ENCODE data around the gene SMDT1. TPM values are rescaled to one million over a fixed set of nuclear protein-coding genes. Genes with fewer than 3 reads are reported as not detected.

Gene SMDT1
- polyA plus RNA-seq, 2 of the 4 experiments (the other 2 are of a cell fraction) = 25.3 to 27.1 TPM

GRCh38 chr22:42066937-42067336 is 12.6 kb upstream of the SMDT1 start (continued):
- TF ChIP-seq, protein P1, sequence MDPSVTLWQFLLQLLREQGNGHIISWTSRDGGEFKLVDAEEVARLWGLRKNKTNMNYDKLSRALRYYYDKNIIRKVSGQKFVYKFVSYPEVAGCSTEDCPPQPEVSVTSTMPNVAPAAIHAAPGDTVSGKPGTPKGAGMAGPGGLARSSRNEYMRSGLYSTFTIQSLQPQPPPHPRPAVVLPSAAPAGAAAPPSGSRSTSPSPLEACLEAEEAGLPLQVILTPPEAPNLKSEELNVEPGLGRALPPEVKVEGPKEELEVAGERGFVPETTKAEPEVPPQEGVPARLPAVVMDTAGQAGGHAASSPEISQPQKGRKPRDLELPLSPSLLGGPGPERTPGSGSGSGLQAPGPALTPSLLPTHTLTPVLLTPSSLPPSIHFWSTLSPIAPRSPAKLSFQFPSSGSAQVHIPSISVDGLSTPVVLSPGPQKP (IDR thresholded peaks at IDR 0.05; ENCODE audit: low read depth, low read length) = no peak
- TF ChIP-seq KDM1A (IDR thresholded peaks at IDR 0.05; ENCODE audit: low read depth) (no peak), NR3C1 (IDR thresholded peaks at IDR 0.05) (no peak), CHD2 (IDR thresholded peaks at IDR 0.05; ENCODE audit: low read length, partially characterized antibody) (no peak), CTCF (IDR thresholded peaks at IDR 0.05) (no peak), CBX2 (IDR thresholded peaks at IDR 0.05; ENCODE audit: borderline replicate concordance, low read depth) (no peak), FOXS1 (CRISPR knock-in tag; IDR thresholded peaks at IDR 0.05) (no peak), POLR2A (IDR thresholded peaks at IDR 0.05; ENCODE audit: low read length) (no peak)
- TF ChIP-seq, protein P2, sequence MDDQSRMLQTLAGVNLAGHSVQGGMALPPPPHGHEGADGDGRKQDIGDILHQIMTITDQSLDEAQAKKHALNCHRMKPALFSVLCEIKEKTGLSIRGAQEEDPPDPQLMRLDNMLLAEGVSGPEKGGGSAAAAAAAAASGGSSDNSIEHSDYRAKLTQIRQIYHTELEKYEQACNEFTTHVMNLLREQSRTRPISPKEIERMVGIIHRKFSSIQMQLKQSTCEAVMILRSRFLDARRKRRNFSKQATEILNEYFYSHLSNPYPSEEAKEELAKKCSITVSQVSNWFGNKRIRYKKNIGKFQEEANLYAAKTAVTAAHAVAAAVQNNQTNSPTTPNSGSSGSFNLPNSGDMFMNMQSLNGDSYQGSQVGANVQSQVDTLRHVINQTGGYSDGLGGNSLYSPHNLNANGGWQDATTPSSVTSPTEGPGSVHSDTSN (IDR thresholded peaks at IDR 0.05) = no peak

- Histone ChIP-seq H3K27ac (no peak overlapping the region), H3K4me3 (no peak overlapping the region), H3K4me2 (no peak overlapping the region), H3K9me3 (no peaks in the 10 kb centered on the region), H3K4me1 (peaks cover 6% of the 10 kb centered on the region; the same call in 1 of the 3 replicates)
- TF ChIP-seq POLR2A (IDR thresholded peaks at IDR 0.05; ENCODE audit: low read length) (no peak), CBX2 (IDR thresholded peaks at IDR 0.05; ENCODE audit: borderline replicate concordance, low read depth) (no peak), CBX8 (IDR thresholded peaks at IDR 0.05) (no peak), ZNF302 (CRISPR knock-in tag; IDR thresholded peaks at IDR 0.05) (no peak), TFCP2L1 (CRISPR knock-in tag; IDR thresholded peaks at IDR 0.05) (no peak), RFX5 (IDR thresholded peaks at IDR 0.05) (no peak)
- TF ChIP-seq, protein P3, sequence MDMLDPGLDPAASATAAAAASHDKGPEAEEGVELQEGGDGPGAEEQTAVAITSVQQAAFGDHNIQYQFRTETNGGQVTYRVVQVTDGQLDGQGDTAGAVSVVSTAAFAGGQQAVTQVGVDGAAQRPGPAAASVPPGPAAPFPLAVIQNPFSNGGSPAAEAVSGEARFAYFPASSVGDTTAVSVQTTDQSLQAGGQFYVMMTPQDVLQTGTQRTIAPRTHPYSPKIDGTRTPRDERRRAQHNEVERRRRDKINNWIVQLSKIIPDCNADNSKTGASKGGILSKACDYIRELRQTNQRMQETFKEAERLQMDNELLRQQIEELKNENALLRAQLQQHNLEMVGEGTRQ (IDR thresholded peaks at IDR 0.05) = no peak
- TF ChIP-seq, protein P2 (IDR thresholded peaks at IDR 0.05) = no peak
- TF ChIP-seq, protein P4, sequence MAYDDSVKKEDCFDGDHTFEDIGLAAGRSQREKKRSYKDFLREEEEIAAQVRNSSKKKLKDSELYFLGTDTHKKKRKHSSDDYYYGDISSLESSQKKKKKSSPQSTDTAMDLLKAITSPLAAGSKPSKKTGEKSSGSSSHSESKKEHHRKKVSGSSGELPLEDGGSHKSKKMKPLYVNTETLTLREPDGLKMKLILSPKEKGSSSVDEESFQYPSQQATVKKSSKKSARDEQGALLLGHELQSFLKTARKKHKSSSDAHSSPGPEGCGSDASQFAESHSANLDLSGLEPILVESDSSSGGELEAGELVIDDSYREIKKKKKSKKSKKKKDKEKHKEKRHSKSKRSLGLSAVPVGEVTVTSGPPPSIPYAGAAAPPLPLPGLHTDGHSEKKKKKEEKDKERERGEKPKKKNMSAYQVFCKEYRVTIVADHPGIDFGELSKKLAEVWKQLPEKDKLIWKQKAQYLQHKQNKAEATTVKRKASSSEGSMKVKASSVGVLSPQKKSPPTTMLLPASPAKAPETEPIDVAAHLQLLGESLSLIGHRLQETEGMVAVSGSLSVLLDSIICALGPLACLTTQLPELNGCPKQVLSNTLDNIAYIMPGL (CRISPR knock-in tag; IDR thresholded peaks at IDR 0.05; ENCODE audit: borderline replicate concordance) = no peak
- 86% methylated on average over 10 of the region's 14 CpGs for whole genome bisulfite sequencing (ENCODE audit: missing lambda C conversion rate)
- DNase-seq (ENCODE audit: low read depth in 1 of 2, low spot score in 1 of 2) (no peak), ATAC-seq (no peak), FAIRE-seq (no peak)
- ChIA-PET CTCF (interaction anchor here (0.6 kb wide), 1 partner anchor 111 kb away, joined by 3 read pairs; no protein-coding TSS in a partner anchor), POLR2A (no interaction called here)
Measured at GRCh38 chr22:42067671-42068251, 11.7 kb upstream of the SMDT1 start.

- no peak overlapping the region for H3K4me3 ChIP-seq
- DNase-seq (ENCODE audit: low read depth in 1 of 2, low spot score in 1 of 2) (no peak), ATAC-seq (no peak), FAIRE-seq (no peak)
- H3K9me3 ChIP-seq = no peaks in the 10 kb centered on the region
- 93% methylated on average over 3 of the region's 4 CpGs for WGBS (ENCODE audit: missing lambda C conversion rate)
- no peak overlapping the region for H3K27ac ChIP-seq
- ChIA-PET CTCF (interaction anchor here (0.5 kb wide), 1 partner anchor 63 kb away, joined by 5 read pairs; no protein-coding TSS in a partner anchor), POLR2A (no interaction called here)
- H3K4me2 ChIP-seq = no peak overlapping the region
- H3K4me1 ChIP-seq = peaks cover 6% of the 10 kb centered on the region; the same call in 1 of the 3 replicates
- TF ChIP-seq, protein P3 (IDR thresholded peaks at IDR 0.05) = no peak
- TF ChIP-seq, protein P2 (IDR thresholded peaks at IDR 0.05) = no peak
- no peak for TF ChIP-seq ZFP36 (IDR thresholded peaks at IDR 0.05; ENCODE audit: borderline replicate concordance, partially characterized antibody)
- no peak for TF ChIP-seq CEBPB (IDR thresholded peaks at IDR 0.05)
- no peak for TF ChIP-seq CBX2 (IDR thresholded peaks at IDR 0.05; ENCODE audit: borderline replicate concordance, low read depth)
- TF ChIP-seq JUN (IDR thresholded peaks at IDR 0.05) = no peak
- TF ChIP-seq EP300 (IDR thresholded peaks at IDR 0.05) = no peak
- no peak for TF ChIP-seq FOSL2 (IDR thresholded peaks at IDR 0.05)
- no peak for TF ChIP-seq FOSL2 (CRISPR knock-in tag; IDR thresholded peaks at IDR 0.05)
- TF ChIP-seq, protein P5, sequence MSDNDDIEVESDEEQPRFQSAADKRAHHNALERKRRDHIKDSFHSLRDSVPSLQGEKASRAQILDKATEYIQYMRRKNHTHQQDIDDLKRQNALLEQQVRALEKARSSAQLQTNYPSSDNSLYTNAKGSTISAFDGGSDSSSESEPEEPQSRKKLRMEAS (IDR thresholded peaks at IDR 0.05) = no peak
- no peak for TF ChIP-seq ESRRA (IDR thresholded peaks at IDR 0.05; ENCODE audit: borderline replicate concordance, low read length)
- TF ChIP-seq FOXS1 (CRISPR knock-in tag; IDR thresholded peaks at IDR 0.05) = no peak
Measured at GRCh38 chr22:42068291-42068690, 11.2 kb upstream of the SMDT1 start.
